HG03342 (cell line): Measurements from ENCODE around the gene GADD45B.
"Not testable (repeated sequence)": the region's sequence is repeated elsewhere in the genome, so short reads cannot be mapped to it uniquely, and the experiment has no call there.

Experiments used
- ATAC-seq: cut with Tn5 transposase; IDR thresholded peaks from one replicate; pipeline ENCODE4 v1.9.1; 2021; ENCODE audit warnings: mild to moderate bottlenecking, moderate library complexity; ENCODE audit not compliant: unreplicated experiment

Gene GADD45B

GRCh38 chr19:2484178-2484937 lies 8.4 kb downstream of the GADD45B start:
- ATAC-seq = no peak

DNA sequence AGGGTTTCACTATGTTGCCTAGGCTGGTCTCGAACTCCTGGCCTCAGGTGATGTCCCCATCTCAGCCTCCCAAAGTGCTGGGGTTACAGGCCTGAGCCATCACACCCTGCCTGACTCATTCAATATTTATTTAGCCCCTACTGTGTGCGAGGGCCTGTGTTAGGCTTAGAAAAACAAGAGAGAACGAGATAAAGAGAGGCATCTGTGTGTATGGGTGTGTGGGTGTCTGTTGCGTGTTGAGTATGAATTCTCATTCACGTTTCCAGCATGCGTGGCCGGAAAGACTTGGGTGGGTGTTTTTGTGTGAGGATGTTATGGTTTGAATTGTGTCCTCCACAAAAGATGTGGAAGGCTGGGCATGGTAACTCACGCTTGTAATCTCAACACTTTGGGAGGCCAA lies 9.5 kb downstream of the GADD45B start:
- no peak for ATAC-seq

GRCh38 chr19:2487090-2487489 lies 11.2 kb downstream of the GADD45B start:
- no peak for ATAC-seq

GRCh38 chr19:2487842-2488241 lies 11.9 kb downstream of the GADD45B start:
- ATAC-seq = no peak

GRCh38 chr19:2488405-2488941 lies 12.5 kb downstream of the GADD45B start:
- ATAC-seq = no peak

DNA sequence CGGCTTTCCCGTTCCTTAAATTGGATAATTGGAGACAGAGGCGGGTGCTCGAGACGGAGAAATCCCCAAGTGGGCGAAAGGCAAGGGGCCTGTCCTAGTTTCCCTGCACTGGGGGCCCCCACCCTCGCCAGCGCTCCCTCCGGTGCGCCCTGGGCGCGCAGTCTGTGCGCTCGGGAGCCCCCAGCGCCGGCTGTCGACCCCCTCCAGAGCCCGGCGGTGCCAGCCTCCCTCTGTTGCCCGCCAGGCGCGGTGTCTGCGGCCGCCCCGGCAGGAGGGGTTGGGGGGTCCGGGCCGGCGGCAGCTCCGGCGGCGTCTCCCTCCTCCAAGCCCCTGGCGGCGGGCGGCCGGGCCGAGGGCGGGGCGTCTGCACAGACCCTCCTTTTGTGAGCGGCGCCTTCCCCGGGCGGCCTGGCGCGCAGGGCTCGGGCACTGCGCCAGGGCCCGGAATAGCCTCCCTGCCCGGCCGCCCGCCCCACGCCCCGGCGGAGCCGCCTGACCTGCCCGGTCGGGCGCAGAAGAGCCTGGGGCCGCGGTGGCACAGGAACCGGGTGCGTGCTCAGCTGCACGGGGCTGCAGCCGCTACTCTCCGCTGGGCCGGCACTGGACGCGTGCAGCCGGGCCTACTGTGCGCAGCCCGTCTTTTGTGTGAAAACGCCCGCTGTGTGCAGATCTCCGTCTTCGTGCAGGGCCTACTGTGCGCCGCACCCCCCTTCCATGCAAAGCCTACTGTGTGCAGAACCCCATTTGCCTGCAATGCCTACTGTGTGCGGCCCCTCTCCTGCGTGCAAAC lies 13.2 kb downstream of the GADD45B start:
- ATAC-seq = no peak

DNA sequence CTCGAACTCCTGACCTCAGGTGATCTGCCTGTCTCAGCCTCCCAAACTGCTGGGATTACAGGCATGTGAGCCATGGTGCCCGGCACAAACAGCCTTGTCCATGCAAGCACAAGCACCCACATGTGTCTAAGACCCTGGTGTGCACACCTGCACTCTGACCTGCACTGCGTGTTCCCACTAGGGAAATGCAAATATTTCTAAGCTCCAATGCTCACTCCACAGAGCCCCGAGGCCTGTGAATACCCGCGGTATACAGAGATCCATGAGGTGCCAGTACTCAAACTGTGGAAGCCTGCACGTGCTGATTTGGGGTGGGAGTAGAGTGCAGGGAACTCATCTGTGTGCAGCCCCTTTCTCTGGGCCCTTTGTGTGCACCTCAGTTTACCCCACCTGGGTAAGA lies 14.7 kb downstream of the GADD45B start:
- ATAC-seq = no peak

- ATAC-seq = no peak
These were observed 15.3 kb downstream of the GADD45B start for GRCh38 chr19:2491130-2491801.

GRCh38 chr19:2492870-2493269 lies 16.9 kb downstream of the GADD45B start:
- no peak for ATAC-seq

GRCh38 chr19:2493448-2493847 lies 17.5 kb downstream of the GADD45B start:
- ATAC-seq = not testable (repeated sequence)

GRCh38 chr19:2494084-2494446 lies 18.1 kb downstream of the GADD45B start:
- no peak for ATAC-seq

GRCh38 chr19:2494447-2495129 lies 18.7 kb downstream of the GADD45B start:
- no peak for ATAC-seq

DNA sequence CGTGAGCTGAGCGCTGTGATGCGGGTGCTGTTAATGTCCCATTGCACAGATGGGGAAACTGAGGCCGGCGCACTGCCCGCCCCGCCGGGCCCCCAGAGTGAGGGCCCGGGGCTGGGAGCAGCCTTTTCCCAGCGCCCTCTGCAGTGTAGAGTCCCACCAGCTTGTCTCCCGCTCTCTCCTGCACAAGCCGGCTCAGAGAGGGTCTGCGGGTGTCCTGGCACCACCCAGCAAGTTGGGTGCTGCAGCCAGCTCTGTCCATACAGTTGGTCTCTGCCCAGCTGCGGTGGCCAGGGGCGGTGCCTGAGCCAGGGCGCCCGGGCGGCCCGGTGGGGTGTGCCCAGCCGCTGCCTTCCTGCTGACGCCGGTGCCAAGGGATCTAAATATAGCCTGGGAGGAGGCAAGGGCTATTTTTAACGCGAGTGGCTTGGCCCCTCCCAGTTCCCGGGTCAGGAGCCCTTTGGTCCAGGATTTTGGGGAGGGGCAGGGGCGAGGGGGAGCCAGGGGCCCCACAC lies 19.3 kb downstream of the GADD45B start:
- no peak for ATAC-seq

GRCh38 chr19:2495651-2496316 lies 19.9 kb downstream of the GADD45B start:
- ATAC-seq = no peak

GRCh38 chr19:2497186-2497585 lies 21.3 kb downstream of the GADD45B start:
- no peak for ATAC-seq

DNA sequence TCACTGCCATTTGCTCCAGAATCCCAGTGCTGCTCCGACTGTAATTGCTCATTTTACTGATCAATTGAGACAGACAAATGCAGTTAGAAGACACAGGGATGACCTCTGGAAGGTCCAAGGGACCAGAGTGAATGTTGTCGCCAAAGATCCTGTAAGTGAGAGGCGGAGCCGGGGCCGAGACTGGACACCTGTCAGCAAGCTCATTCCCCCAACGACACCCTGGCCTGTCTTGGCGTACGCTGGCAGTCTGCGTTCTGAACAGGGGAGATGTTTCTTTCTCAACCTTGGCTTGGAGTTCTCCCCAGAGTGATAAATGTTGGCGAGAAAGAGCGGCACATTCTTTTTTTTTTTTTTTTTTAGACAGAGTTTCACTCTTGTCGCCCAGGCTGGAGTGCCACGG lies 24.2 kb downstream of the GADD45B start:
- ATAC-seq = no peak

DNA sequence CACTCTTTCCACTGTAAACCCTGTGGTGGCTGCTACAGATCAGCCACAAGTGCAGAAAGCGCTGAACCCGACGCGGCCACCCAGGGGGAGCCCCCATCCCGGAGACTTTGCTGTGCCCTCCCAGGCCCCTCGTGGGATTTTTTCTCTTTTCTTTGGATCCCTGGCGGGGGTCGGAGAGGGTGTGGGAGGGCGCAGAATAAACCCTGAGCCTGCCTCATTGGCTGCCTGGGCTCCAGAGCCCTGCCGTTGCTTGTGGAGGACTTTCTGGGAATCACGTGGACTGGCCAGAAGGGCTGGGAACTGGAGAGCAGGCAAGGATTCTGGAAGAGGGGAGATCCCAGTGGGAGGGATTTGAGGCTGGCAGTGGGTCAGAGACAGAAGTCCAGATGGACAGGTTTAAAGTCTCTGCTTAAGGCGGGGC lies 24.9 kb downstream of the GADD45B start:
- ATAC-seq = no peak

- ATAC-seq = no peak
These were observed 27.7 kb downstream of the GADD45B start for GRCh38 chr19:2503521-2504109.

DNA sequence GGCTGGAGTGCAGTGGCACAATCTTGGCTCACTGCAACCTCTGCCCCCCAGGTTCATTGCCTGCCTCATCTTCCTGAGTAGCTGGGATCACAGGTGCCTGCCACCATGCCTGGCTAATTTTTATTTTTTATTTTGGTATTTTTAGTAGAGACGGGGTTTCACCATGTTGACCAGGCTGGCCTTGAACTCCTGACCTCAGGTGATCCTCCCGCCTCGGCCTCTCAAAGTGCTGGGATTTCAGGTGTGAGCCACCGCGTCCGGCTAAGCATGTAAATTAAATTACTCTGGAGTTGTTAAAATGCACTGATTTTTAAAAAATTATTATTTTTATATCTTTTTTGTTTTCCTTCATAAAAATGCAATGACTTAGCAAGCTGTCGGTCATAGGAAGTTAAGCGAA lies 30.7 kb downstream of the GADD45B start:
- ATAC-seq = not testable (repeated sequence)

DNA sequence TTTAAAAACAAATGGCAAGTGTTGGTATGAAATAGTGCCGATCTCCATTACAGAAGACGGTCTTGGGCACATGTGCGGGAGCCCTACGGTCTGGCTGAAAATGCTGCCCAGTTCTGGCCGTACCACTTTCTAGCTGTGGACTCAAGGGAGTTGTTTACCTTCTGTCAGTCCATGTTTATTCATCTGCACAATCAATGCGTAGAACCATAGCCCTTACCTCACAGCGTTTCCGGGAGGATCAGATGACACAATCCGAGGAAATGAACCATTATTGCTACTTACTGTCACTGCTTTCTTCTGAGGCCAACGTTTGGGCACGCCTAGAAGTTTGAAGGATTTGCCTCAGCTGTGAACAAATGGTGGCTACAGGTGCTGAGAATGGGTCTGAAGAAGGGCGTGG lies 31.2 kb downstream of the GADD45B start:
- no peak for ATAC-seq
